GM12878 (cell line): ENCODE measurements around the gene TRIM3. TPM values are rescaled to one million over a fixed set of nuclear protein-coding genes. Genes with fewer than 3 reads are reported as not detected.

Experiments used
- ATAC-seq: fragments of 200-7000 bp; cut with Tn5 transposase; 3 replicates; pipeline ENCODE4 v1.9.1; 2020; ENCODE audit warnings: mild to moderate bottlenecking, moderate library complexity
- BruUV-seq: library from RNA; stranded (reverse); fragments of 400-500 nt; replicated peaks from 2 replicates; lab custom pipeline; 2021; lab: Mats Ljungman, UMichigan
- CTCF ChIA-PET: fragments of 300-600 bp; sonication (Branson Sonifier 250); formaldehyde crosslinking; extraction: SDS; loops from one replicate; lab custom pipeline; 2021; ENCODE audit warnings: inconsistent platforms; lab: Yijun Ruan, JAX
- POLR2A ChIA-PET: fragments of 350-600 bp; formaldehyde crosslinking; extraction: SDS; loops from one replicate; lab custom pipeline; 2021; ENCODE audit warnings: inconsistent platforms; lab: Charles Lee
- RAD21 ChIA-PET: fragments of 300-600 bp; sonication (Branson Sonifier 250); formaldehyde crosslinking; loops from one replicate; lab custom pipeline; 2023; ENCODE audit warnings: antibody characterized with exemption; ENCODE audit not compliant: unreplicated experiment; lab: Charles Lee
- SMC1A ChIA-PET: fragments of 300-600 bp; sonication (Branson Sonifier 250); formaldehyde crosslinking; loops from one replicate; lab custom pipeline; 2023; ENCODE audit not compliant: unreplicated experiment, uncharacterized antibody; lab: Charles Lee
- DNase-seq: peaks from one replicate; pipeline ENCODE4 v3.0.0-alpha.2; 2011; ENCODE audit warnings: low read depth, low spot score
- FAIRE-seq: peaks from 3 replicates; lab custom pipeline; 2011; peaks lifted over from hg19 to GRCh38; lab: Jason Lieb, UNC
- H2AFZ ChIP-seq: 2 replicates; pipeline ENCODE4 v1.6.0; 2011; ENCODE audit warnings: low read depth, low read length, control low read depth; ENCODE audit not compliant: control insufficient read depth
- H3K27ac ChIP-seq: 2 replicates; pipeline ENCODE4 v1.5.1; 2011; ENCODE audit warnings: control low read depth; ENCODE audit not compliant: control insufficient read depth, insufficient read depth
- H3K27me3 ChIP-seq, 2 experiments: replicated peaks in 1 of 2; 2 replicates each; pipeline versions ENCODE4 v1.6.0 to v1.6.1; 2011; ENCODE audit warnings: low read length in 1 of 2; ENCODE audit not compliant: control insufficient read depth in 2 of 2, insufficient read depth in 2 of 2
- H3K36me3 ChIP-seq, 2 experiments: 2 replicates each; pipeline ENCODE4 v1.5.1; 2011; ENCODE audit warnings: low read length in 1 of 2; ENCODE audit not compliant: control insufficient read depth in 2 of 2, insufficient read depth in 2 of 2
- H3K4me1 ChIP-seq: 2 replicates; pipeline ENCODE4 v1.6.1; 2011; ENCODE audit warnings: mild to moderate bottlenecking, low read length, moderate library complexity, mixed read lengths; ENCODE audit not compliant: control insufficient read depth, insufficient read depth
- H3K4me2 ChIP-seq: 2 replicates; pipeline ENCODE4 v1.6.0; 2011; ENCODE audit warnings: control low read depth; ENCODE audit not compliant: control insufficient read depth, insufficient read depth
- H3K4me3 ChIP-seq: fragments of 200-600 bp; sonication (generic); 2 replicates; pipeline ENCODE4 v1.5.1; 2016
- H3K79me2 ChIP-seq: 2 replicates; pipeline ENCODE4 v1.6.0; 2011; ENCODE audit warnings: low read length; ENCODE audit not compliant: control insufficient read depth, insufficient read depth
- H3K9ac ChIP-seq: 2 replicates; pipeline ENCODE4 v1.8.0; 2011; ENCODE audit warnings: low read length, control low read depth, mixed read lengths; ENCODE audit not compliant: control insufficient read depth, insufficient read depth
- H3K9me3 ChIP-seq: replicated peaks from 3 replicates; pipeline ENCODE4 v1.5.1; 2011; ENCODE audit warnings: mild to moderate bottlenecking, low read length; ENCODE audit not compliant: control insufficient read depth, insufficient read depth
- H4K20me1 ChIP-seq: 2 replicates; pipeline ENCODE4 v1.6.0; 2011; ENCODE audit not compliant: control insufficient read depth, insufficient read depth
- BRCA1 ChIP-seq: IDR thresholded peaks from 2 replicates; pipeline ENCODE4 v1.6.1; 2011; ENCODE audit warnings: low read depth, low read length, improper control_type of control experiment
- CTCF ChIP-seq, 3 experiments: IDR thresholded peaks in 2 of 3; conservative IDR thresholded peaks in 1 of 3; 2 replicates each; pipeline ENCODE4 v1.5.1; 2011; ENCODE audit warnings: low read depth in 3 of 3, low read length in 3 of 3, mild to moderate bottlenecking in 3 of 3, control low read depth in 2 of 3, moderate library complexity in 2 of 3, inconsistent platforms in 1 of 3, mixed read lengths in 1 of 3; ENCODE audit not compliant: control insufficient read depth in 2 of 3, insufficient read depth in 1 of 3; ENCODE audit errors: extremely low read depth in 1 of 3
- ETV6 ChIP-seq, 2 experiments: fragments of 450-650 bp in 1 of 2; IDR thresholded peaks in 1 of 2; conservative IDR thresholded peaks in 1 of 2; 2 replicates each; pipeline ENCODE4 v1.6.1; 2014; ENCODE audit warnings: antibody characterized with exemption in 1 of 2, borderline replicate concordance in 1 of 2, low read depth in 1 of 2, mild to moderate bottlenecking in 1 of 2, moderate library complexity in 1 of 2
- GABPA ChIP-seq: IDR thresholded peaks from 2 replicates; pipeline ENCODE4 v1.6.1; 2014; ENCODE audit warnings: antibody characterized with exemption, low read depth, mild to moderate bottlenecking, inconsistent platforms
- KAT2A ChIP-seq: conservative IDR thresholded peaks from 2 replicates; pipeline ENCODE4 v1.6.1; 2011; ENCODE audit warnings: low read depth, low read length; ENCODE audit not compliant: control insufficient read depth
- MEF2B ChIP-seq: fragments of 450-650 bp; IDR thresholded peaks from 2 replicates; pipeline ENCODE4 v1.6.1; 2018; ENCODE audit warnings: mild to moderate bottlenecking, moderate library complexity; ENCODE audit not compliant: partially characterized antibody, poor library complexity, severe bottlenecking
- NFXL1 ChIP-seq: fragments of 450-650 bp; IDR thresholded peaks from 2 replicates; pipeline ENCODE4 v1.6.1; 2017; ENCODE audit warnings: antibody characterized with exemption, mild to moderate bottlenecking, borderline replicate concordance
- NR2C1 ChIP-seq: fragments of 450-650 bp; IDR thresholded peaks from 2 replicates; pipeline ENCODE4 v1.6.1; 2017; ENCODE audit warnings: antibody characterized with exemption, mild to moderate bottlenecking, moderate library complexity
- NR2F1 ChIP-seq: fragments of 450-650 bp; conservative IDR thresholded peaks from 2 replicates; pipeline ENCODE4 v1.6.1; 2017; ENCODE audit warnings: mild to moderate bottlenecking
- PAX5 ChIP-seq: IDR thresholded peaks from 2 replicates; pipeline ENCODE4 v1.6.1; 2011; ENCODE audit warnings: low read depth, low read length, borderline replicate concordance
- SMARCA5 ChIP-seq: fragments of 450-650 bp; IDR thresholded peaks from 2 replicates; pipeline ENCODE4 v1.6.1; 2017; ENCODE audit warnings: mild to moderate bottlenecking
- SP1 ChIP-seq: IDR thresholded peaks from one replicate; pipeline ENCODE4 v1.6.1; 2011; ENCODE audit warnings: low read depth, low read length
- ZNF207 ChIP-seq: fragments of 450-650 bp; IDR thresholded peaks from 2 replicates; pipeline ENCODE4 v1.6.1; 2014; ENCODE audit warnings: antibody characterized with exemption, mild to moderate bottlenecking, borderline replicate concordance
- ZNF274 ChIP-seq: IDR thresholded peaks from one replicate; pipeline ENCODE4 v1.8.0; 2011; ENCODE audit not compliant: insufficient read length, insufficient read depth
- ZNF592 ChIP-seq: fragments of 450-650 bp; IDR thresholded peaks from 2 replicates; pipeline ENCODE4 v1.6.1; 2017; ENCODE audit warnings: mild to moderate bottlenecking, moderate library complexity
- WGBS: methylation state at CpG from one replicate; pipeline ENCODE4 v1.1.6; 2016; ENCODE audit warnings: low lambda C conversion rate; ENCODE audit not compliant: insufficient replicate concordance, insufficient coverage; ENCODE audit errors: missing lambda C conversion rate; 5-methylcytosine and 5-hydroxymethylcytosine counted together
- in situ Hi-C: fragments of 300-500 bp; cut with MboI; formaldehyde crosslinking; loops from 9 replicates; pipeline ENCODE4 v1.14.3; 2018; ENCODE audit warnings: mixed read lengths
- intact Hi-C: fragments of 100-400 bp; cut with micrococcal nuclease; formaldehyde crosslinking; loops from one replicate; pipeline ENCODE4 v1.14.2; 2022; ENCODE audit not compliant: unreplicated experiment
- polyA plus RNA-seq, 11 experiments: library from polyadenylated mRNA; depleted of rRNA in 4 of 11; unstranded in 6 of 11; stranded (reverse) in 5 of 11; fragments of >200 nt; fragmentation: Nextera tagmentation in 4 of 11; fragmentation: Illumina TruSeq in 1 of 11; extraction: Ambion mirVana in 4 of 11; extraction: Trizol in 1 of 11; gene quantifications; 1 replicate in 1 of 11; 2 replicates in 10 of 11; pipeline versions ENCODE4 v1.2.1 to v1.2.3, GENCODE V29; 2011 to 2016; ENCODE audit warnings: inconsistent platforms in 2 of 11, missing spikeins in 2 of 11, low read depth in 1 of 11
- total RNA-seq, 4 experiments: library from RNA; depleted of rRNA in 3 of 4; stranded (reverse); fragments of >200 nt in 3 of 4; fragmentation: Illumina TruSeq in 1 of 4; extraction: Trizol in 1 of 4; gene quantifications; 2 replicates each; pipeline versions ENCODE4 v1.2.1 to v1.2.3, GENCODE V29; 2013 to 2021

TRIM3 gene
- total and polyA plus RNA-seq, 10 of the 15 experiments (the other 5 are each of a cell fraction or from before 2014, with no cell fraction given) = 0.34 to 11.8 (median 4.8) TPM

- no peak for FAIRE-seq
- no peak overlapping the region for H3K9ac ChIP-seq
- no peaks in the 10 kb centered on the region for H3K27me3 ChIP-seq
- H2AFZ ChIP-seq = no peak overlapping the region
- no peak overlapping the region for H3K27ac ChIP-seq
- RAD21 ChIA-PET = interaction anchor here (1.3 kb wide), 1 partner anchor 96 kb away, joined by 3 read pairs; no protein-coding TSS in a partner anchor
- no peaks in the 10 kb centered on the region; the same call in 1 of the 2 replicates for H4K20me1 ChIP-seq
- no peak for DNase-seq
- no peak for ATAC-seq
- H3K9me3 ChIP-seq = no peaks in the 10 kb centered on the region
- H3K4me3 ChIP-seq = no peak overlapping the region
- BruUV-seq = no TSS peak
- SMC1A ChIA-PET = interaction anchor here (0.7 kb wide), 1 partner anchor 9 kb away, joined by 3 read pairs; no protein-coding TSS in a partner anchor
- intact Hi-C loops (no loop called here), in situ Hi-C loops (no loop called here)
- no peak overlapping the region for H3K4me2 ChIP-seq
- CTCF ChIA-PET = interaction anchor here (1.1 to 1.2 kb wide), 2 partner anchors 30 to 33 kb away, joined by 3 to 6 read pairs; partner anchors contain the start of gene HPX
- POLR2A ChIA-PET = interaction anchor here (1.3 kb wide), 1 partner anchor 9 kb away, joined by 3 read pairs; no protein-coding TSS in a partner anchor
- WGBS = 77% methylated on average over 10 of the region's 10 CpGs
- TF ChIP-seq MEF2B (no peak), SMARCA5 (no peak), SP1 (no peak), ZNF274 (no peak), ETV6 (conservative IDR thresholded peaks at IDR 0.05 in 1 of 2, IDR thresholded peaks at IDR 0.05 in 1 of 2; ENCODE audit: borderline replicate concordance in 1 of 2, low read depth in 1 of 2) (no peak), ZNF592 (no peak), NR2F1 (no peak), CTCF (IDR thresholded peaks at IDR 0.05 in 2 of 3, conservative IDR thresholded peaks at IDR 0.05 in 1 of 3; ENCODE audit: control insufficient read depth in 2 of 3, extremely low read depth in 1 of 3, insufficient read depth in 1 of 3, low read depth in 3 of 3, low read length in 3 of 3) (no peak), GABPA (no peak), BRCA1 (no peak), ZNF207 (no peak), PAX5 (no peak), NFXL1 (no peak), NR2C1 (no peak), KAT2A (no peak)
- H3K79me2 ChIP-seq = no peaks in the 10 kb centered on the region
- H3K4me1 ChIP-seq = peaks cover 8% of the 10 kb centered on the region
- no peaks in the 10 kb centered on the region for H3K36me3 ChIP-seq
These were observed 62.1 kb downstream of the TRIM3 start for GRCh38 chr11:6411594-6412031.
